Uterus (tissue), 4 donors: ENCODE results near the gene DPH7. TPM values are rescaled to one million over a fixed set of nuclear protein-coding genes. Genes with fewer than 3 reads are reported as not detected.

ENCODE experiments used
- DNase-seq, 2 donors: peaks; one replicate each; pipeline ENCODE4 v3.0.0-alpha.2; 2019 to 2020
- H3K27ac ChIP-seq, 2 donors: fragments of 200-600 bp; sonication (generic); 1 replicate in 1 of 2; 2 replicates in 1 of 2; pipeline ENCODE4 v1.5.1; 2016 to 2018
- H3K27me3 ChIP-seq, 2 donors: fragments of 200-600 bp; sonication (generic); one replicate each; pipeline ENCODE4 v1.5.1; 2018 to 2019; ENCODE audit warnings: control low read depth in 1 of 2
- H3K36me3 ChIP-seq, 2 donors: fragments of 200-600 bp; sonication (generic); one replicate each; pipeline ENCODE4 v1.5.1; 2019; ENCODE audit warnings: control low read depth in 1 of 2
- H3K4me1 ChIP-seq, 2 donors: fragments of 200-600 bp; sonication (generic); one replicate each; pipeline ENCODE4 v1.5.1; 2018 to 2019; ENCODE audit warnings: control low read depth in 1 of 2
- H3K4me3 ChIP-seq, 2 donors: fragments of 200-600 bp; sonication (generic); 1 replicate in 1 of 2; 2 replicates in 1 of 2; pipeline ENCODE4 v1.5.1; 2018 to 2019; ENCODE audit warnings: mild to moderate bottlenecking in 1 of 2
- H3K9me3 ChIP-seq, 2 donors: fragments of 200-600 bp; sonication (generic); one replicate each; pipeline ENCODE4 v1.5.1; 2019; ENCODE audit warnings: control low read depth in 1 of 2
- POLR2A ChIP-seq, 2 donors: fragments of 450-650 bp; IDR thresholded peaks; one replicate each; pipeline ENCODE4 v1.6.1; 2016; ENCODE audit warnings: antibody characterized with exemption in 2 of 2, mild to moderate bottlenecking in 1 of 2, moderate library complexity in 1 of 2
- intact Hi-C: fragments of 100-400 bp; cut with DNase I; formaldehyde crosslinking; loops from one replicate; pipeline ENCODE4 v1.15.1; 2023; ENCODE audit warnings: low total_unique reads
- total RNA-seq, 4 donors: library from RNA; depleted of rRNA in 3 of 4; stranded (reverse); fragments of >200 nt in 3 of 4; gene quantifications; one replicate each; pipeline versions ENCODE4 v1.1.0 to v1.2.4, GENCODE V29; 2014 to 2023
- TF ChIP-seq, protein P1 (sequence below), 4 experiments: fragments of 200-600 bp in 2 of 4; fragments of 450-650 bp in 2 of 4; sonication (generic) in 2 of 4; IDR thresholded peaks; one replicate each; pipeline ENCODE4 v1.5.1; 2016 to 2019; ENCODE audit warnings: antibody characterized with exemption in 4 of 4, mild to moderate bottlenecking in 2 of 4, moderate library complexity in 1 of 4
- donor health status: DM: yes; HTN: yes; CAD: no.

The DPH7 gene
- total RNA-seq, 4 donors from 2014 or later: 31.3 to 42.4 (median 38.4) TPM

GRCh38 chr9:137524161-137524980, 54.4 kb downstream of the DPH7 start:
- Histone ChIP-seq H3K27me3 (no peaks in the 10 kb centered on the region), H3K27ac (no peak overlapping the region), H3K4me3 (no peak overlapping the region), H3K36me3 (no peaks in the 10 kb centered on the region), H3K9me3 (no peaks in the 10 kb centered on the region), H3K4me1 (no peaks in the 10 kb centered on the region)
- no peak for DNase-seq
- intact Hi-C loops: no loop called here
- TF ChIP-seq, protein P1, sequence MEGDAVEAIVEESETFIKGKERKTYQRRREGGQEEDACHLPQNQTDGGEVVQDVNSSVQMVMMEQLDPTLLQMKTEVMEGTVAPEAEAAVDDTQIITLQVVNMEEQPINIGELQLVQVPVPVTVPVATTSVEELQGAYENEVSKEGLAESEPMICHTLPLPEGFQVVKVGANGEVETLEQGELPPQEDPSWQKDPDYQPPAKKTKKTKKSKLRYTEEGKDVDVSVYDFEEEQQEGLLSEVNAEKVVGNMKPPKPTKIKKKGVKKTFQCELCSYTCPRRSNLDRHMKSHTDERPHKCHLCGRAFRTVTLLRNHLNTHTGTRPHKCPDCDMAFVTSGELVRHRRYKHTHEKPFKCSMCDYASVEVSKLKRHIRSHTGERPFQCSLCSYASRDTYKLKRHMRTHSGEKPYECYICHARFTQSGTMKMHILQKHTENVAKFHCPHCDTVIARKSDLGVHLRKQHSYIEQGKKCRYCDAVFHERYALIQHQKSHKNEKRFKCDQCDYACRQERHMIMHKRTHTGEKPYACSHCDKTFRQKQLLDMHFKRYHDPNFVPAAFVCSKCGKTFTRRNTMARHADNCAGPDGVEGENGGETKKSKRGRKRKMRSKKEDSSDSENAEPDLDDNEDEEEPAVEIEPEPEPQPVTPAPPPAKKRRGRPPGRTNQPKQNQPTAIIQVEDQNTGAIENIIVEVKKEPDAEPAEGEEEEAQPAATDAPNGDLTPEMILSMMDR (IDR thresholded peaks at IDR 0.05): no peak
- no peak for TF ChIP-seq POLR2A (IDR thresholded peaks at IDR 0.05)

GRCh38 chr9:137522746-137523455, 55.8 kb downstream of the DPH7 start:
- Histone ChIP-seq H3K36me3 (no peaks in the 10 kb centered on the region), H3K27ac (no peak overlapping the region), H3K4me3 (no peak overlapping the region), H3K9me3 (no peaks in the 10 kb centered on the region), H3K27me3 (no peaks in the 10 kb centered on the region), H3K4me1 (no peaks in the 10 kb centered on the region)
- TF ChIP-seq, protein P1 (IDR thresholded peaks at IDR 0.05): no peak
- TF ChIP-seq POLR2A (IDR thresholded peaks at IDR 0.05): no peak
- DNase-seq: no peak
- intact Hi-C loops: no loop called here

GRCh38 chr9:137521405-137521985, 57.2 kb downstream of the DPH7 start:
- TF ChIP-seq POLR2A (IDR thresholded peaks at IDR 0.05): no peak
- TF ChIP-seq, protein P1 (IDR thresholded peaks at IDR 0.05): no peak
- intact Hi-C loops: no loop called here
- Histone ChIP-seq H3K4me1 (no peaks in the 10 kb centered on the region), H3K4me3 (no peak overlapping the region), H3K27ac (no peak overlapping the region), H3K36me3 (no peaks in the 10 kb centered on the region), H3K9me3 (no peaks in the 10 kb centered on the region), H3K27me3 (no peaks in the 10 kb centered on the region)
- no peak for DNase-seq

DNA sequence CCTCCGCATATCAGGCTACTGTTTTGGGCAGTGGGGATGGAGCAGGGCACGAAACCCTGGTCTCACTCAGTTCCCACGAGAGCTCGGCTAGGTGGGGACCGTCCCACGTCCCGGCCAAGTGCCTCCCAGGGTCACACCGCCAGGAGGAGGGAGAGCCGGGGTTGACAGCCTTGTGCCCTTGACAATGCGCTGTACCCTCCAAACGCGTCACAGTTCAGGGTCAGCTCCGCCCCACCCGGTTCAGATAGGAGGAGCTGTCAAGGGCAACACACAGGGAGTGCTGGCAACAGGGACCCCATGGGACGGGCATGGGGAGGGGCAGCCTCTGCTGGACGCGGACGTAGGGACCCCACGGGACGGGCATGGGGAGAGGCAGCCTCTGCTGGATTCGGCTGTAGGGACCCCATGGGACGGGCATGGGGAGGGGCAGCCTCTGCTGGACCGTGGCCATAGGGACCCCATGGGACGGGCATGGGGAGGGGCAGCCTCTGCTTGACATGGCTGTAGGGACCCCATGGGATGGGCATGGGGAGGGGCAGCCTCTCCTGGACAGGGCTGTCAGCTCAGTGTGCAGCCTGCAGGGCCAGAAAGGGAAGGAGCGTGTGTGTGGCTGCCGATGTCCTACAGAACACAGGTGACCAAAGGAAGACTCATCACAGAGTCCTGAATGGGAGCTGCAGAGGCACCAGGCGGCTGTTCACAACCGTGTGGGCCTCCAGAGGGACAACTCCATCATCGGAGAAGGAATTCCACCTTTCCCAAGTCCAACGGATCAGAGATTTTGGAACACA, 57.9 kb downstream of the DPH7 start:
- H3K4me1 ChIP-seq: no peaks in the 10 kb centered on the region
- no peaks in the 10 kb centered on the region for H3K36me3 ChIP-seq
- H3K4me3 ChIP-seq: no peak overlapping the region
- TF ChIP-seq, protein P1 (IDR thresholded peaks at IDR 0.05): no peak
- TF ChIP-seq POLR2A (IDR thresholded peaks at IDR 0.05): no peak
- no peaks in the 10 kb centered on the region for H3K27me3 ChIP-seq
- H3K27ac ChIP-seq: no peak overlapping the region
- no peak for DNase-seq
- no peaks in the 10 kb centered on the region for H3K9me3 ChIP-seq
- intact Hi-C loops: no loop called here
